Measurements from ENCODE around the gene CCSER2.

GRCh38 chr10:84563355-84563754 is 235.0 kb downstream of the CCSER2 start:
- TF ChIP-seq ZFP30 (CRISPR knock-in tag; IDR thresholded peaks at IDR 0.05) (no peak), GLIS3 (CRISPR knock-in tag; IDR thresholded peaks at IDR 0.05) (no peak), BACH2 (CRISPR knock-in tag; IDR thresholded peaks at IDR 0.05; ENCODE audit: borderline replicate concordance) (no peak), SNAI2 (CRISPR knock-in tag; IDR thresholded peaks at IDR 0.05) (no peak), TOX (CRISPR knock-in tag; IDR thresholded peaks at IDR 0.05; ENCODE audit: borderline replicate concordance) (no peak)
- TF ChIP-seq, protein P1, sequence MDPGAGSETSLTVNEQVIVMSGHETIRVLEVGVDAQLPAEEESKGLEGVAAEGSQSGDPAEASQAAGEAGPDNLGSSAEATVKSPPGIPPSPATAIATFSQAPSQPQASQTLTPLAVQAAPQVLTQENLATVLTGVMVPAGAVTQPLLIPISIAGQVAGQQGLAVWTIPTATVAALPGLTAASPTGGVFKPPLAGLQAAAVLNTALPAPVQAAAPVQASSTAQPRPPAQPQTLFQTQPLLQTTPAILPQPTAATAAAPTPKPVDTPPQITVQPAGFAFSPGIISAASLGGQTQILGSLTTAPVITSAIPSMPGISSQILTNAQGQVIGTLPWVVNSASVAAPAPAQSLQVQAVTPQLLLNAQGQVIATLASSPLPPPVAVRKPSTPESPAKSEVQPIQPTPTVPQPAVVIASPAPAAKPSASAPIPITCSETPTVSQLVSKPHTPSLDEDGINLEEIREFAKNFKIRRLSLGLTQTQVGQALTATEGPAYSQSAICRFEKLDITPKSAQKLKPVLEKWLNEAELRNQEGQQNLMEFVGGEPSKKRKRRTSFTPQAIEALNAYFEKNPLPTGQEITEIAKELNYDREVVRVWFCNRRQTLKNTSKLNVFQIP (CRISPR knock-in tag; IDR thresholded peaks at IDR 0.05; ENCODE audit: borderline replicate concordance, low read depth) = no peak
- TF ChIP-seq, protein P2, sequence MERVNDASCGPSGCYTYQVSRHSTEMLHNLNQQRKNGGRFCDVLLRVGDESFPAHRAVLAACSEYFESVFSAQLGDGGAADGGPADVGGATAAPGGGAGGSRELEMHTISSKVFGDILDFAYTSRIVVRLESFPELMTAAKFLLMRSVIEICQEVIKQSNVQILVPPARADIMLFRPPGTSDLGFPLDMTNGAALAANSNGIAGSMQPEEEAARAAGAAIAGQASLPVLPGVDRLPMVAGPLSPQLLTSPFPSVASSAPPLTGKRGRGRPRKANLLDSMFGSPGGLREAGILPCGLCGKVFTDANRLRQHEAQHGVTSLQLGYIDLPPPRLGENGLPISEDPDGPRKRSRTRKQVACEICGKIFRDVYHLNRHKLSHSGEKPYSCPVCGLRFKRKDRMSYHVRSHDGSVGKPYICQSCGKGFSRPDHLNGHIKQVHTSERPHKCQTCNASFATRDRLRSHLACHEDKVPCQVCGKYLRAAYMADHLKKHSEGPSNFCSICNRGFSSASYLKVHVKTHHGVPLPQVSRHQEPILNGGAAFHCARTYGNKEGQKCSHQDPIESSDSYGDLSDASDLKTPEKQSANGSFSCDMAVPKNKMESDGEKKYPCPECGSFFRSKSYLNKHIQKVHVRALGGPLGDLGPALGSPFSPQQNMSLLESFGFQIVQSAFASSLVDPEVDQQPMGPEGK (CRISPR knock-in tag; IDR thresholded peaks at IDR 0.05; ENCODE audit: borderline replicate concordance) = no peak
- TF ChIP-seq, protein P3, sequence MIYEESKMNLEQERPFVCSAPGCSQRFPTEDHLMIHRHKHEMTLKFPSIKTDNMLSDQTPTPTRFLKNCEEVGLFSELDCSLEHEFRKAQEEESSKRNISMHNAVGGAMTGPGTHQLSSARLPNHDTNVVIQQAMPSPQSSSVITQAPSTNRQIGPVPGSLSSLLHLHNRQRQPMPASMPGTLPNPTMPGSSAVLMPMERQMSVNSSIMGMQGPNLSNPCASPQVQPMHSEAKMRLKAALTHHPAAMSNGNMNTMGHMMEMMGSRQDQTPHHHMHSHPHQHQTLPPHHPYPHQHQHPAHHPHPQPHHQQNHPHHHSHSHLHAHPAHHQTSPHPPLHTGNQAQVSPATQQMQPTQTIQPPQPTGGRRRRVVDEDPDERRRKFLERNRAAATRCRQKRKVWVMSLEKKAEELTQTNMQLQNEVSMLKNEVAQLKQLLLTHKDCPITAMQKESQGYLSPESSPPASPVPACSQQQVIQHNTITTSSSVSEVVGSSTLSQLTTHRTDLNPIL (CRISPR knock-in tag; IDR thresholded peaks at IDR 0.05; ENCODE audit: low read depth) = no peak

Data from SK-N-SH treated with all-trans-retinoic acid at 6 μM for 48 hours (cell line).